ENCODE data around the gene HOXA9. TPM values are rescaled to one million over a fixed set of nuclear protein-coding genes. Genes with fewer than 3 reads are reported as not detected.
A peak's percentile ranks its signal among the peaks of the same experiment; 100 is the strongest.

The HOXA9 gene
- total and polyA plus RNA-seq, 2 of the 8 experiments (the other 6 are each of a cell fraction or from before 2014, with no cell fraction given) = not detected

DNA sequence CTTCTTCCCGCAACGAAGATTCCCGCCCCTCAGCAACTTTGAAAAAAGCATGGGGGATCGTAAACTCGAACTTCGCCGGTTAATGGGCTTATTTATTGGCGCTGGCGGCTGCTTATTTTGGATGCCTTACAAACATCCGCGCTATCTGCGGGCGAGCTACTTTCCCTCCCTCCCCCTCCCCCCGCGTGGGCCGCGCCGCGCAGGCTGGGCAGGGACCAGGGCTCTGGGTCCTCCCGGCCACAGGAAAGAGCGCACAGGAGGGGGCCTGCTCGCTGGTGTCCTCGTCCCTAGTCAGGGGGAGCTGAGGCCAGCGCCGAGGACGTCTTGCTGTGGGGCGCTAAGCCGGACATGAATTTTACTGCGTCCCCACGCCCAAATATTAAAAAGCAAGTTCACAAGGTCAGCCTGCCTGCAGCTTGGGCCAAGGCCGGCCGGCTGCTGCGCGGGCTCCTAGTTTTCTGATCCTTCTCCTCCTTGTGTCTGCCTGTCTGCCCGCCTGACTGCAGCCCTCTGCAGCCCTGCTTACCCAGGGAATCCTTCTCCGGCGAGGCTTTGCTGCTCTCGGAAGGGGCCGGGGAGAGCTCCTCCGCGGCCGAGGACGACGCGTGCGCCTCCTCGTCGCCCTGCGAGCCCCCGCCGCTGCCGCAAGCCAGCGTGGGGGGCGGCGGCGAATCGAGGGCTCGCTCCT lies 7.6 kb upstream of the HOXA9 start:
- ChIA-PET CTCF (ENCODE audit: partially characterized antibody) (interaction anchor here (0.6 to 5.4 kb wide), 6 partner anchors 10 to 51 kb away, joined by 3 to 20 read pairs (median 4); partner anchors contain the start of gene HOXA5), POLR2A (ENCODE audit: partially characterized antibody) (no interaction called here)
- WGBS, 2 experiments (ENCODE audit: extremely low coverage in 1 of 2, insufficient coverage in 1 of 2, insufficient read length in 1 of 2, insufficient replicate concordance in 2 of 2, low coverage in 1 of 2, low lambda C conversion rate in 2 of 2, missing lambda C conversion rate in 1 of 2) = 3% methylated on average over 56 of the region's 58 CpGs; no CpG with 5 or more reads in 1 of the 2 experiments
- H2AK5ac ChIP-seq (ENCODE audit: low read depth, low read length) = no peak overlapping the region
- H3K4ac ChIP-seq (replicated peaks; ENCODE audit: insufficient read length, low read depth, low read length) = no peak overlapping the region
- no peak overlapping the region for H2BK20ac ChIP-seq (ENCODE audit: low read length)
- DNase-seq (ENCODE audit: low read depth in 1 of 2, low spot score in 2 of 2) (peak in 1 of 2 experiments; percentile 61), FAIRE-seq (no peak)
- H3K4me3 ChIP-seq (ENCODE audit: extremely low read depth in 1 of 4, insufficient read depth in 2 of 4, low read depth in 3 of 4, low read length in 4 of 4) = peak overlapping the region in 1 of 4 experiments; percentile 36; a peak in 2 of 8 replicates
- no peaks in the 10 kb centered on the region for H3K79me1 ChIP-seq (ENCODE audit: low read depth, low read length)
- H3K23me2 ChIP-seq (ENCODE audit: low read depth, low read length) = no peaks in the 10 kb centered on the region; the same call in 1 of the 2 replicates
- H3K27me3 ChIP-seq (replicated peaks in 1 of 4; ENCODE audit: control insufficient read depth in 3 of 4, extremely low read depth in 1 of 4, insufficient read depth in 3 of 4, low read length in 3 of 4) = peaks cover 95 to 100% (median 100%) of the 10 kb centered on the region in 4 experiments
- no peak overlapping the region for H3K56ac ChIP-seq (replicated peaks; ENCODE audit: insufficient read length, low read depth, low read length)
- no peaks in the 10 kb centered on the region for H3K79me2 ChIP-seq (ENCODE audit: control insufficient read depth in 1 of 2, insufficient read depth in 2 of 2, low read length in 2 of 2)
- no peak overlapping the region for H3K27ac ChIP-seq (ENCODE audit: low read depth, low read length)
- H4K91ac ChIP-seq (replicated peaks; ENCODE audit: insufficient read length, low read length) = no peak overlapping the region
- no peak overlapping the region; the same call in 1 of the 2 replicates for H3K18ac ChIP-seq (ENCODE audit: extremely low read depth, low read length)
- peaks cover 0 to 18% (median 0%) of the 10 kb centered on the region in 4 experiments; a peak in 1 of 8 replicates for H3K36me3 ChIP-seq (ENCODE audit: control insufficient read depth in 2 of 4, insufficient read depth in 4 of 4, low read length in 3 of 4)
- no peaks in the 10 kb centered on the region; a peak in 1 of 4 replicates for H3K9me3 ChIP-seq (ENCODE audit: insufficient read depth in 2 of 2, low read depth in 1 of 2, low read length in 1 of 2)
- no peak overlapping the region for H2AFZ ChIP-seq (ENCODE audit: low read length)
- no peak overlapping the region for H3K23ac ChIP-seq (ENCODE audit: insufficient read length)
- H3K14ac ChIP-seq (ENCODE audit: insufficient read length) = no peak overlapping the region
- H2BK120ac ChIP-seq (replicated peaks; ENCODE audit: low read depth, low read length) = no peak overlapping the region
- H3K4me1 ChIP-seq (replicated peaks in 1 of 4; ENCODE audit: control insufficient read depth in 3 of 4, insufficient read depth in 4 of 4, low read length in 3 of 4) = peaks cover 4 to 11% (median 5%) of the 10 kb centered on the region in 4 experiments; a peak in 5 of 7 replicates
- H3K4me2 ChIP-seq (ENCODE audit: insufficient read depth in 1 of 2, low read depth in 2 of 2, low read length in 2 of 2) = peak overlapping the region; percentile 19 to 35; a peak in 3 of 4 replicates
- H2BK12ac ChIP-seq (ENCODE audit: low read depth, low read length) = no peak overlapping the region
- H3K9ac ChIP-seq (replicated peaks in 1 of 4; ENCODE audit: extremely low read depth in 1 of 4, low read depth in 3 of 4, low read length in 3 of 4) = no peak overlapping the region
- H2BK5ac ChIP-seq (ENCODE audit: low read depth, low read length) = no peak overlapping the region
- H4K8ac ChIP-seq (ENCODE audit: extremely low read depth, insufficient read depth, low read length) = peak overlapping the region; percentile 62; the same call in 1 of the 2 replicates
- no peak overlapping the region for H2BK15ac ChIP-seq (ENCODE audit: low read length)
- no peak overlapping the region for H4K5ac ChIP-seq (ENCODE audit: insufficient read length, low read depth, low read length)
- H4K20me1 ChIP-seq (replicated peaks in 1 of 2; ENCODE audit: control insufficient read depth in 1 of 2, insufficient read depth in 2 of 2, low read length in 2 of 2) = peaks cover 40 to 63% of the 10 kb centered on the region in 2 experiments
- TF ChIP-seq CHD2 (IDR thresholded peaks at IDR 0.05; ENCODE audit: low read length) (no peak), GTF2F1 (IDR thresholded peaks at IDR 0.05; ENCODE audit: borderline replicate concordance, low read depth, low read length) (no peak), PHF8 (conservative IDR thresholded peaks at IDR 0.05; ENCODE audit: low read depth, low read length) (no peak), TBP (IDR thresholded peaks at IDR 0.05; ENCODE audit: low read depth, low read length) (no peak), RXRA (IDR thresholded peaks at IDR 0.05; ENCODE audit: insufficient read depth, low read depth, low read length) (no peak), YY1 (IDR thresholded peaks at IDR 0.05; ENCODE audit: low read depth, low read length) (no peak), KDM4A (IDR thresholded peaks at IDR 0.05; ENCODE audit: low read depth, low read length, severe bottlenecking) (no peak), CTBP2 (IDR thresholded peaks at IDR 0.05; ENCODE audit: borderline replicate concordance, insufficient read depth, insufficient read length, low read length) (peak; percentile 56), EZH2 (IDR thresholded peaks at IDR 0.05; ENCODE audit: low read depth, low read length, severe bottlenecking) (peak; percentile 77), TEAD4 (IDR thresholded peaks at IDR 0.05; ENCODE audit: low read depth, low read length) (no peak), RAD21 (IDR thresholded peaks at IDR 0.05 in 1 of 2, conservative IDR thresholded peaks at IDR 0.05 in 1 of 2; ENCODE audit: low read depth in 2 of 2, low read length in 2 of 2) (no peak), FOSL1 (IDR thresholded peaks at IDR 0.05; ENCODE audit: insufficient read depth, low read depth, low read length) (no peak)

Data from H1 (cell line).